ENCODE measurements around the gene GPRC5D.

Gene GPRC5D

DNA sequence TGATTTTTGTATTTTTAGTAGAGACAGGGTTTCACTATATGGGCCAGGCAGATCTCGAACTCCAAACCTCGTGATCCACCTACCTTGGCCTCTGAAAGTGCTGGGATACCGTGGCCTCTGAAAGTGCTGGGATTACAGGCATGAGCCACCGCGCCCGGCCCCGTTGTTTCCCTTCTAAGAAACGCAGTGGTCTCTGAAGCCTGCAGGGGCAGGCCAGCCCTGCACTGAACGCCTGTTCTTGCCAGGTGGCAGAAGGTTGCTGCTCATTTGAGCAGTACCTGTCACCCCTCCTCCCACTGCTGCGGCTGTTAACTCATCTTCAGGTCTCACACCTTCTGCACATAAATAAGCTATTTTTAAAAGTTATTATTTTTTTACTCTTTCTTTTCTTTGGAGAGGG, 36.3 kb downstream of the GPRC5D start:
- Histone ChIP-seq H3K4me3 (ENCODE audit: low read length in 2 of 2) (no peak overlapping the region), H3K4ac (ENCODE audit: low read length) (no peak overlapping the region), H2AK5ac (ENCODE audit: low read depth, low read length) (no peak overlapping the region), H3K36me3 (replicated peaks in 1 of 2; ENCODE audit: control insufficient read depth in 2 of 2, insufficient read depth in 2 of 2, low read length in 2 of 2) (no peaks in the 10 kb centered on the region), H2BK12ac (ENCODE audit: low read length) (no peak overlapping the region), H3K14ac (ENCODE audit: low read length) (no peak overlapping the region), H3K9me3 (replicated peaks in 1 of 2; ENCODE audit: control insufficient read depth in 2 of 2, insufficient read depth in 1 of 2, low read depth in 1 of 2, low read length in 2 of 2) (peaks cover 0 to 4% of the 10 kb centered on the region in 2 donors), H3K79me1 (ENCODE audit: low read depth, low read length) (no peaks in the 10 kb centered on the region), H3K27me3 (ENCODE audit: control insufficient read depth in 3 of 3, insufficient read depth in 3 of 3, low read depth in 1 of 3, low read length in 3 of 3) (peaks cover 0 to 16% (median 0%) of the 10 kb centered on the region in 3 experiments), H2BK15ac (ENCODE audit: low read length) (no peak overlapping the region), H3K27ac (replicated peaks; ENCODE audit: low read length) (no peak overlapping the region), H3K4me1 (ENCODE audit: control insufficient read depth in 2 of 2, insufficient read depth in 1 of 2, low read depth in 1 of 2, low read length in 2 of 2) (peaks cover 3 to 13% of the 10 kb centered on the region in 2 donors), H3K4me2 (ENCODE audit: insufficient read depth, low read length, poor library complexity, severe bottlenecking) (no peak overlapping the region), H4K8ac (ENCODE audit: low read depth, low read length) (no peak overlapping the region), H2BK120ac (ENCODE audit: low read depth, low read length) (no peak overlapping the region), H3K9ac (ENCODE audit: low read depth, low read length, poor library complexity) (no peak overlapping the region), H3K18ac (ENCODE audit: low read length) (no peak overlapping the region), H4K91ac (ENCODE audit: low read depth, low read length, poor library complexity) (no peak overlapping the region), H2BK5ac (ENCODE audit: low read length) (no peak overlapping the region), H3K23ac (ENCODE audit: low read depth, low read length, poor library complexity) (no peak overlapping the region), H2AFZ (ENCODE audit: low read length) (no peak overlapping the region)
- DNase-seq (ENCODE audit: low spot score): no peak
- WGBS, 2 donors (ENCODE audit: extremely low coverage in 2 of 2, insufficient read length in 2 of 2, insufficient replicate concordance in 1 of 2): no CpG with 5 or more reads among the region's 10 CpGs

DNA sequence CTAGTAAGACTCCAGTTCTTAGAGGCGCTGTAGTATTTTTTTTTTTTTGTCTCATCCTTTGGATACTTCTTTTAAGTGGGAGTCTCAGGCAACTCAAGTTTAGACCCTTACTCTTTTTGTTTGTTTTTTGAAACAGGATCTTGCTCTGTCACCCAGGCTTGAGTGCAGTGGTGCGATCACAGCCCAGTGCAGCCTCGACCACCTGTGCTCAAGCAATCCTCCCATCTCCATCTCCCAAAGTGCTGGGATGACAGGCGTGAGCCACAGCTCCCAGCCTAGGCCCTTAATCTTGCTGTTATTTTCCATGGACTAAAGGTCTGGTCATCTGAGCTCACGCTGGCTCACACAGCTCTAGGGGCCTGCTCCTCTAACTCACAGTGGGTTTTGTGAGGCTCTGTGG, 39.3 kb downstream of the GPRC5D start:
- Histone ChIP-seq H2AK5ac (ENCODE audit: low read depth, low read length) (no peak overlapping the region), H3K27ac (replicated peaks; ENCODE audit: low read length) (no peak overlapping the region), H3K4me2 (ENCODE audit: insufficient read depth, low read length, poor library complexity, severe bottlenecking) (no peak overlapping the region), H3K9me3 (replicated peaks in 1 of 2; ENCODE audit: control insufficient read depth in 2 of 2, insufficient read depth in 1 of 2, low read depth in 1 of 2, low read length in 2 of 2) (peaks cover 0 to 4% of the 10 kb centered on the region in 2 donors), H3K4me1 (ENCODE audit: control insufficient read depth in 2 of 2, insufficient read depth in 1 of 2, low read depth in 1 of 2, low read length in 2 of 2) (peaks cover 3 to 15% of the 10 kb centered on the region in 2 donors), H2AFZ (ENCODE audit: low read length) (no peak overlapping the region), H3K27me3 (ENCODE audit: control insufficient read depth in 3 of 3, insufficient read depth in 3 of 3, low read depth in 1 of 3, low read length in 3 of 3) (peaks cover 0 to 20% (median 0%) of the 10 kb centered on the region in 3 experiments), H2BK12ac (ENCODE audit: low read length) (no peak overlapping the region), H4K8ac (ENCODE audit: low read depth, low read length) (no peak overlapping the region), H3K36me3 (replicated peaks in 1 of 2; ENCODE audit: control insufficient read depth in 2 of 2, insufficient read depth in 2 of 2, low read length in 2 of 2) (no peaks in the 10 kb centered on the region), H3K79me1 (ENCODE audit: low read depth, low read length) (no peaks in the 10 kb centered on the region), H2BK15ac (ENCODE audit: low read length) (no peak overlapping the region), H4K91ac (ENCODE audit: low read depth, low read length, poor library complexity) (no peak overlapping the region), H3K18ac (ENCODE audit: low read length) (no peak overlapping the region), H3K4ac (ENCODE audit: low read length) (no peak overlapping the region), H3K4me3 (ENCODE audit: low read length in 2 of 2) (no peak overlapping the region), H3K14ac (ENCODE audit: low read length) (no peak overlapping the region), H2BK120ac (ENCODE audit: low read depth, low read length) (no peak overlapping the region), H3K9ac (ENCODE audit: low read depth, low read length, poor library complexity) (no peak overlapping the region), H3K23ac (ENCODE audit: low read depth, low read length, poor library complexity) (no peak overlapping the region), H2BK5ac (ENCODE audit: low read length) (no peak overlapping the region)
- no peak for DNase-seq (ENCODE audit: low spot score)
- WGBS, 2 donors (ENCODE audit: extremely low coverage in 2 of 2, insufficient read length in 2 of 2, insufficient replicate concordance in 1 of 2): no CpG with 5 or more reads among the region's 5 CpGs

GRCh38 chr12:12909995-12910420, 42.0 kb downstream of the GPRC5D start:
- Histone ChIP-seq H3K9me3 (replicated peaks in 1 of 2; ENCODE audit: control insufficient read depth in 2 of 2, insufficient read depth in 1 of 2, low read depth in 1 of 2, low read length in 2 of 2) (peaks cover 0 to 4% of the 10 kb centered on the region in 2 donors), H3K23ac (ENCODE audit: low read depth, low read length, poor library complexity) (no peak overlapping the region), H2AFZ (ENCODE audit: low read length) (no peak overlapping the region), H2BK12ac (ENCODE audit: low read length) (no peak overlapping the region), H4K8ac (ENCODE audit: low read depth, low read length) (no peak overlapping the region), H2BK120ac (ENCODE audit: low read depth, low read length) (no peak overlapping the region), H3K36me3 (replicated peaks in 1 of 2; ENCODE audit: control insufficient read depth in 2 of 2, insufficient read depth in 2 of 2, low read length in 2 of 2) (no peaks in the 10 kb centered on the region), H3K4me1 (ENCODE audit: control insufficient read depth in 2 of 2, insufficient read depth in 1 of 2, low read depth in 1 of 2, low read length in 2 of 2) (peaks cover 0 to 13% of the 10 kb centered on the region in 2 donors), H3K18ac (ENCODE audit: low read length) (peak overlapping the region; percentile 46), H3K9ac (ENCODE audit: low read depth, low read length, poor library complexity) (no peak overlapping the region), H2AK5ac (ENCODE audit: low read depth, low read length) (no peak overlapping the region), H3K27me3 (ENCODE audit: control insufficient read depth in 3 of 3, insufficient read depth in 3 of 3, low read depth in 1 of 3, low read length in 3 of 3) (peaks cover 0 to 20% (median 0%) of the 10 kb centered on the region in 3 experiments), H3K4ac (ENCODE audit: low read length) (no peak overlapping the region), H3K14ac (ENCODE audit: low read length) (no peak overlapping the region), H3K27ac (replicated peaks; ENCODE audit: low read length) (no peak overlapping the region), H2BK5ac (ENCODE audit: low read length) (no peak overlapping the region), H4K91ac (ENCODE audit: low read depth, low read length, poor library complexity) (no peak overlapping the region), H3K4me3 (ENCODE audit: low read length in 2 of 2) (no peak overlapping the region), H3K4me2 (ENCODE audit: insufficient read depth, low read length, poor library complexity, severe bottlenecking) (no peak overlapping the region), H2BK15ac (ENCODE audit: low read length) (no peak overlapping the region), H3K79me1 (ENCODE audit: low read depth, low read length) (no peaks in the 10 kb centered on the region)
- WGBS, 2 donors (ENCODE audit: extremely low coverage in 2 of 2, insufficient read length in 2 of 2, insufficient replicate concordance in 1 of 2): no CpG with 5 or more reads among the region's 4 CpGs
- no peak for DNase-seq (ENCODE audit: low spot score)

DNA sequence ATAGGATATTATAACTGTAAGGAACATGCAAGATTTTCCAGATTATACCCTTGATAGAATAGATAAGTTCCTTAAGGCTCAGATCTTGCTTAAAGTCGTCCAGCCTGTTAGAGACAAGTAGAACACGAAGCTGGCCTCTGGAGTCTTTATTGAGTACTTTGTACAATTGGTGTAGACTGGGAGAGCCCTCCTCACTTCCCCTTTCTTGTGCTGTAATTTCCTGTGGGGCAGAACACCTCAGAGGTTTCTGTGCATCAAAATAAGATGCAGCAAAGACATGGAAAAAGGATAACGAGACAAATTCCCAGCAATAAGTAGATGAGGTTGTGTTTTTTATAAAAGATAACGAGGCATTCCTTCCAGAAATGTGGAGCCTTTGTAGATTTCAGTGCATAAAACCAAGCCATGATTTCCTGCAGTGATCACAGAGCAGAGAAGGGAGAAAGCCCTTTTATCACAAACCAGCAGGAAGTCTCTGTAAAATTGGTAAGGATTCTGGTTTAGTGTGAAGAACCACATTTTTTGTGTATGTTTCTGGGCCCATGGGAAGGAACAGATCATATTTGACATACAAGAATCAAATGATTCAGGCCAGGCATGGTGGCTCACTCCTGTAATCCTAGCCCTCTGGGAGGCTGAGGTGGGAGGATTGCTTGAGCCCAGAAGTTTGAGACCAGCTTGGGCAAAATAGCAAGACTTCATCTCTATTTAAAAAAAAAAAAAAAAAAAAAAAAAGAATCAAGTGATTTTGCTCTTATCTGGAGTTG, 42.6 kb downstream of the GPRC5D start:
- Histone ChIP-seq H3K27ac (replicated peaks; ENCODE audit: low read length) (peak overlapping the region; percentile 22), H3K79me1 (ENCODE audit: low read depth, low read length) (no peaks in the 10 kb centered on the region), H2BK5ac (ENCODE audit: low read length) (no peak overlapping the region), H3K4me1 (ENCODE audit: control insufficient read depth in 2 of 2, insufficient read depth in 1 of 2, low read depth in 1 of 2, low read length in 2 of 2) (peaks cover 0 to 13% of the 10 kb centered on the region in 2 donors), H3K14ac (ENCODE audit: low read length) (no peak overlapping the region), H3K23ac (ENCODE audit: low read depth, low read length, poor library complexity) (no peak overlapping the region), H3K18ac (ENCODE audit: low read length) (no peak overlapping the region), H3K4me2 (ENCODE audit: insufficient read depth, low read length, poor library complexity, severe bottlenecking) (no peak overlapping the region), H2AK5ac (ENCODE audit: low read depth, low read length) (no peak overlapping the region), H4K91ac (ENCODE audit: low read depth, low read length, poor library complexity) (no peak overlapping the region), H2BK120ac (ENCODE audit: low read depth, low read length) (no peak overlapping the region), H3K4me3 (ENCODE audit: low read length in 2 of 2) (no peak overlapping the region), H2BK12ac (ENCODE audit: low read length) (no peak overlapping the region), H3K27me3 (ENCODE audit: control insufficient read depth in 3 of 3, insufficient read depth in 3 of 3, low read depth in 1 of 3, low read length in 3 of 3) (peaks cover 0 to 20% (median 0%) of the 10 kb centered on the region in 3 experiments), H4K8ac (ENCODE audit: low read depth, low read length) (no peak overlapping the region), H2AFZ (ENCODE audit: low read length) (no peak overlapping the region), H2BK15ac (ENCODE audit: low read length) (no peak overlapping the region), H3K36me3 (replicated peaks in 1 of 2; ENCODE audit: control insufficient read depth in 2 of 2, insufficient read depth in 2 of 2, low read length in 2 of 2) (no peaks in the 10 kb centered on the region), H3K9me3 (replicated peaks in 1 of 2; ENCODE audit: control insufficient read depth in 2 of 2, insufficient read depth in 1 of 2, low read depth in 1 of 2, low read length in 2 of 2) (peaks cover 0 to 4% of the 10 kb centered on the region in 2 donors), H3K4ac (ENCODE audit: low read length) (no peak overlapping the region), H3K9ac (ENCODE audit: low read depth, low read length, poor library complexity) (no peak overlapping the region)
- no CpG with 5 or more reads among the region's 4 CpGs for WGBS, 2 donors (ENCODE audit: extremely low coverage in 2 of 2, insufficient read length in 2 of 2, insufficient replicate concordance in 1 of 2)
- no peak for DNase-seq (ENCODE audit: low spot score)
